HL-60 (cell line): ENCODE measurements around the gene FAM222B.
"Not testable (repeated sequence)": the region's sequence is repeated elsewhere in the genome, so short reads cannot be mapped to it uniquely, and the experiment has no call there.

ENCODE experiments used
- CTCF ChIP-seq: IDR thresholded peaks from one replicate; pipeline ENCODE4 v1.5.1; 2011; ENCODE audit warnings: low read length, control low read depth, inconsistent platforms; ENCODE audit not compliant: insufficient read depth
- GABPA ChIP-seq: IDR thresholded peaks from 2 replicates; pipeline ENCODE4 v1.6.1; 2012; ENCODE audit warnings: low read depth
- POLR2AphosphoS5 ChIP-seq: IDR thresholded peaks from 2 replicates; pipeline ENCODE4 v1.6.1; 2012; ENCODE audit warnings: low read depth

- TF ChIP-seq CTCF, GABPA, POLR2AphosphoS5: not testable (repeated sequence)
Observed at GRCh38 chr17:28877150-28877711, 34.6 kb upstream of the FAM222B start.
